ENCODE measurements around the gene CTU1.

Gene CTU1

DNA sequence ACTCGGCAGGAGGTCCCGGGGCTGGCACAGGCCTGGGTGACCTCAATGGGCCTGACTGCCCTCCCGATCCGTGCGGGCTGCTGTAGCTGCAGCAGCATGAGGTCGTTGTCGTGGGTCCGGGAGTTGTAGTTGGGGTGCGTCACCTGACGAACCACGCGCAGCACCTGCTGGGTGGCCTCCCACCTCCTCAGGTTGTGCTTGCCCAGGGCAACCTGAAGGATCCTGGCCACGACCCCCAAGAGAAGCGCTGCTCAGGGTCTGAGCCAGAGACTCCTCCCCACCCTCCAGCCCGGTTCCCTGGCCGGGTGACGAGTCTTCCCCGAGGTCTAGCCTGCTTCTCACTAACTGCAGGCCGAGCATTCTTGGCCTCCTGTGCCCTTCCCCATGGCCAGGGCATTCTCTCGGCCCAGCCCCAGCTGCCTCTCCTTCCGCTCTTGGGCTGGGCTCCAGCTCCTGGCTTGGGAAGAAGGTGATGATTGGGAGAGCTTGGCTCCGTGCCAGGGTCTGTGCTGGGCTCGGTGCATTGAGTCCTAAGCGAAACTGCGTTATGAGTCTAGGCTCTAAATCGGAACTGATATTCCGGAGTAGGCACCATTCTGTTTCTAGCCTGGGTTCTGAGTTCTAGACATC lies 28.6 kb downstream of the CTU1 start:
- no peak for DNase-seq

- no peak for DNase-seq
Observed at GRCh38 chr19:51078731-51079130, 29.5 kb downstream of the CTU1 start.

DNA sequence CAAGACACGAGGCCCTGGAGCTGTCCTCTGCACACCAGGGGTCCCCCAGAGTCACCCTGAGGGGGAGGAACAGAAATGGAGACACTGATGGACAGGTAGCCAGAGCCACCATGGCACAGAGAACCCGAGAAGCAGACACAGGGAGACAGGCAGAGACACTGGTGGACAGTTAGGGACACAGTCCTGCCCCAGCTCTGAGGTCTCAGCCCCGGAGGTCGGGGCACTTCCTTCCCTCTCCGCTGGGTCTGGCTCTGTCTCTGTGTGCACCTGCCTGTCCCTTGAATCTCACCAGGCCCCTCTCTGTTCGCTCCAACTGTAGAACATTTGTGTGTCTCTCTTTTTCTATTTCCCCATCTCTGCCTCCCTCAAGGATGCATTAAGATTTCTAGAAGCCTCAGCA lies 30.1 kb downstream of the CTU1 start:
- no peak for DNase-seq

DNA sequence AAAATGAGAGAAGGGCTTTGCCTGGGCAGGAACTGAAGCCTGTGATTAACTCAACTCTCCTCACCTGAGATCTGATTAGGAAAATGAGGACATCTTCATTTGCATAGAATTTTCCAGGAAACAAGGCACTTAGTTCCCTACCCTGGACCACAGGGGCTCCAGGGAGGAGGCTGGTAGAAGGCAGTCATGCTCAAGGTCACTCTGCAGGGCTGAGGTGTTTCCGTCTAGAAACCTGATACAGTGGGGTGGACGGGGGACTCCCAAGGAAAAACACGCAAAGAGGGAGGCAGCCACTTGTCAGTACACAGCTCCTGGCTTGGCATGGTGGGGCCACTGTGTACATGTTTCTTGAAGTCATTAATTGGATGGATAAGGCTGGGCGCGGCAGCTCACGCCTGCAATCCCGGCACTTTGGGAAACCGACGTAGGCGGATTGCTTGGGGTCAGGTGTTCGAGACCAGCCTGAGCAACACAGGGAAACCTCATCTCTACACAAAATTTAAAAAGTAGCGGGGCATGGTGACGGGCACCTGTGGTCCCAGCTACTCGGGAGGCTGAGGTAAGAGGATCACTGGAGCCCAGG lies 31.5 kb downstream of the CTU1 start:
- no peak for DNase-seq

- no peak for DNase-seq
Observed at GRCh38 chr19:51075998-51076397, 32.2 kb downstream of the CTU1 start.

DNA sequence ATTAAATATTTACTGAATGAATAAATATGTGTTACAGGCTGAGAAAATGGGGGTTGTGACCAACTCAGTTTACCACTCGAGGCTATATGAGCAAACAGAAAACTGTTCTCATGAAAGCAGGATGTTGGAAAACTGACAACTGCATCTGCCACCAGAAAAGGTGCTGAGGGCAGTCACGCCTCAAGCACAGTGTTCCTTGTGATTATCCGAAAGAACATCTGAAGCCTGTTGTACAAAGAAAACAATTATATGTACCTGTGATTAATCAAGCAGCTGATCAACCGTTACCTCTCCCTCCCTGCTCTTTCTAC lies 37.2 kb downstream of the CTU1 start:
- peak; percentile 76 for DNase-seq

GRCh38 chr19:51070334-51071094 lies 37.7 kb downstream of the CTU1 start:
- peak; percentile 17 for DNase-seq

DNA sequence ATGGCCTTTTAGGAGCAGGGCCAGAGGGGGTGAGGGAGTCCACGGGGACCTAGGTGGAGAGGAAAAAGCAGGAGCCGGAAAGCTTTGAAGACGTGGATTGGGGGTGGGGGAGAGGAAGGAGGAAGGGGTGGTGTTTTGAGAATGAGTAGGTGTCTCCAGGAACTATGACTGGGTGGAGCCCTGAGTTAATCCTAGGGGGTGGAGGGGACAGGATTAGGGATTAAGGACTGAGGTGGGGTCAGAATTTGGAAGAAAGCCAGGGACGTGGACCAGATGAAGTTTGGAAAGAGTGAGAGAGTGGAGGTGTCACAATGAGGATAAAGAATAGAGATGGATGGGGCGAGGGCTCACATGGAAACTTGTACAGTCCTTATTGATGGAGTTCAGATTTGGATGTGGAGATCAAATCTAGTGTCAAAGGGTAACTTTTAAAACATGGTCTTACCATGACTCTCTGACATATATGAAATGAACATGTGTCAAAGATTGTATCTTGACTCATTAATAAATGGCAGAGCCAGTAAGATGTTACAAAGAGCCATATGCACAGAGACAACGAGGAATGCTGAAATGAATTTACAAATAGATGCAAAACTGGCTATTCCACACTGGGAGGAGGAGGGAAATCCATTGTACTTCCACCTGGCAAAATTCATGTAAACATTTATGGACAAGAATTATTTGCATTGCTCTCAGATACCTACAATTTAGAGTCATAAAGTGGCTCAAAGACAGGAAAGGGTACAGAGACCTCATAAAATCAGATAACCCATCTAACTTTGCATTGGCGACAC lies 41.6 kb downstream of the CTU1 start:
- no peak for DNase-seq

DNA sequence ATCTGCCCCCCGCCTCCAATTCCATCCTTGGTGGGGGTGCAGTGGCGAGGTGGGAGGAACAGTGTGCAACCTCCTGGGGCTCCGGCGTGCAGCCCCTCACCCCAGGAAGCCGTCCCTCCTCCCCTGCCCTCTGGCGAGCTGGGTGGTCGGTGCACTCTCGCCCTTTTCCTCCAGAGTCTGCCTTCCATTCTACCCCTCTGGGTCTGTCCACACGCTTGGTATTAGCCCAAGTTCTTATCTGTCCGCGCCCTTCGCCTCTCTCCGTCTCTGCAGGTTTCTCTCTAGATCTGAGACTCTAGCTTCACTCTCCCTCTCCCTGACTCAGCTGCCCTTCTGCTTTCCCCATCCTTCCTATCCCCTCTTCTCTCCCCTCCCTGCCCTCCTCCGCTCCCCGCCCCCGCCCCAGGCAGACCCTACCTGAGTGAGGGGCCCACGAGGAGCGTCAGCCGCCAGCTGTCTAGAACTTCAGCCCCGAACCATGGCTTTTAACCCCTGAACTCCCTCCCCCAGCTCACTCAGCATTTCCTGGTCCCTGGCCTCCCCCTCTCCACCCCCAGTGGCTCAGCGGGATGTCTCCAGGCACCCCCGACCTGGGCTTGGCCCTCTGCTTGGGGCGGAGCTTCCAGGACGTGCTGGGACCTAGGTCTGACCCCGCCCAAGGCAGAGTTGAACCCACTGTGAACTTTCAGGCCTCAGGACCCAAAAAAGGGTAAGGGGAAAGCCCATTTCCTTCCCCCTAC lies 42.8 kb downstream of the CTU1 start:
- DNase-seq: no peak

DNA sequence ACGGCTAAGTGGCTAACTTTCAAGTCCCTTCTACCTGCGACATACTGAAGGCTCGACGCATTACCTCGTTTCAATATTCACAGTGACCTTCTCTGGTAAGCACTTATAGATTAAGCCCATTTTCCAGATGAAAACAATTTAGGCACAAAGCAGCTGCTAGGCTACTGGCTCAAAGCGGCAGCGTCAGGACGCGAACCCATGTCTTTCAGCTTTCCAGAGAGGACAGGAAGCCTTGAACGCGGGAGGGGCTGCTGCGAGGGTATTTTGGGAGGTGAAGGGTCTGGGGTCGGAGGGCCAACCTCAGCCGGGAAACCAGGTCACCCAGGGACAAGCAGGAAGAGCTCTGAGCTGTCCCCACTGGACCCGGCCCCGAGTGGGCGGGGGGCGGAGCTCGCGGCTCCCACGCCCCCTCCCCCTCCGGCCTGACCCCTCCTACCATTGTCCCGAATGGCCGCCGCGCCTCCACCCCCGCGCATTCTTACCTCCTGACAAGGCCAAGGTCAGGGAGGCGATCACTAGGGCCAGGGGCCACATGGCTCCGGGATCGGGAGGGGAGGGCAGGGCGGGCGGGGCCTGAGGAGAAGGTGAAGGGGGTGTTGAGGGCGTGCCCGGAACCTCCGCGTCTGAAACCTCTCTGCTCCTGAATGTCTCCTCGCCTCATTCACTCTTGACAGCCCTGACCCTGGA lies 43.5 kb downstream of the CTU1 start, which contains the start of gene KLK13:
TSS of gene KLK13 (minus strand) at position 559 of the 687 bp plus-strand sequence. CDS start at position 534, 25 bp downstream.
- DNase-seq: no peak

- DNase-seq: no peak
Observed at GRCh38 chr19:51063664-51064063, 44.5 kb downstream of the CTU1 start.

DNA sequence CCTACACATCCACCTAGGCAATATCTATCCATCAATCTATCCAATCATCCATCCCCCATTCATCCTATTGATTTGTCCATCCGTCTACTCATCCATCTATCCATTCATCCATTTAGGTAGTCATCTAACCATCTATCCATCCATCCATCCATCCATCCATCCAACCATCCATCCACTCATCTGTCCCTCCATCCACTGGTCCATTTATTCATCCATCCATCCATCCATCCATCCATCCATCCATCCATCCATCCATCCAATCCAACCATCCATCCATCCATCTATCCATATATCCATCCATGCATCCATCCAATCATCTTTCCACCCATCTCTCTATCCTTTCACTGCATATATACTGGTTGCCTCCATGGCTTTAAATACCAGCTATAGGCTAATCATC lies 47.2 kb downstream of the CTU1 start:
- no peak for DNase-seq

- DNase-seq: no peak
Observed at GRCh38 chr19:51060336-51060735, 47.9 kb downstream of the CTU1 start.

DNA sequence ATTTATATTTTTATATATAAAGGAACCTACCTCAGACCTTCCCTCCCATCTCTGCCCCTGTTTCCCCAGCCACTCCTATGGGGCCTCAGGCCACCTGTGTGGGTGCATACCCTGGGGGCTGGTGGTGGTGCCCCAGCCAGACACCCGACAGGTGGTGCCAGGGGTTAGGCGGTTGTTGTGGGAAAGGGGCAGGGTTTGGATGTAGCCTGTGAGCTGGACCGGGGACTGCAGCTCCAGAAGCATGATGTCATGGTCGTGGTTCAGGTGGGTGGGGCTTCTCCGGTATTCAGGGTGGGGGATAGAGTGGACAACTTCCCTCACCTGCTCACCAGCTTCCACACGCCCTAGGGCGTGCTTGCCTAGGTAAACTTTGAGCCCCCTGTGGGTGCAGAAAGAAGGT lies 48.5 kb downstream of the CTU1 start:
- DNase-seq: no peak

DNA sequence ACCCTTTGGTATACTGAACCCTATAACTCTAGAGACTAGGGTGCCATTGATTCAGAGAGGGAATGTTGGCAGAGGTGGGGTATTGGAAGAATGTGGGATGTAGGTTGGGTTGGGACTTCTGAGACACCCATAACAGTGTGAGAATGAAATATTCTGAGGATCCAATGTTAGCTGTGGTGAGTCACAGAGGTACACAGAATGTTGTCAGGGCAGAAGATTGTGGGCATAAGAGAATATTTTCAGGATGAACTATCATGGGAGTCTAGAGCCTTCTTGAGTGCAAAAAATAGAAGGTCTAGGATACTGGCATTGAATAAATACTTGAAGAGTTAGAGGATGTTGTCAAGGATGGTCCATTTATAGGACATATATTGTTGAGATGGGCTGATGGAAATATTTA lies 52.3 kb downstream of the CTU1 start:
- no peak for DNase-seq
